MM.1S (cell line): ENCODE data around the gene PRR33.

Source experiments
- DNase-seq: peaks from one replicate; pipeline ENCODE4 v3.0.0-alpha.2; 2015
- H2AFZ ChIP-seq: fragments of 300-600 bp; sonication (generic); 2 replicates; pipeline ENCODE4 v1.6.0; 2016; ENCODE audit warnings: antibody characterized with exemption, low read length
- H3F3A ChIP-seq: fragments of 300-600 bp; sonication (generic); 2 replicates; pipeline ENCODE4 v1.6.1; 2016; ENCODE audit warnings: mild to moderate bottlenecking, antibody characterized with exemption, low read length, moderate library complexity, mixed read lengths; ENCODE audit not compliant: insufficient read depth
- H3K27ac ChIP-seq: fragments of 300-600 bp; sonication (generic); 2 replicates; pipeline ENCODE4 v1.5.1; 2016; ENCODE audit warnings: mild to moderate bottlenecking, low read length
- H3K27me3 ChIP-seq: fragments of 300-600 bp; sonication (generic); replicated peaks from 2 replicates; pipeline ENCODE4 v1.6.0; 2016; ENCODE audit warnings: low read length; ENCODE audit not compliant: insufficient read depth
- H3K36me3 ChIP-seq: fragments of 300-600 bp; sonication (generic); replicated peaks from 2 replicates; pipeline ENCODE4 v1.6.1; 2016; ENCODE audit warnings: mild to moderate bottlenecking, low read length, mixed read lengths; ENCODE audit not compliant: insufficient read depth
- H3K4me1 ChIP-seq: fragments of 300-600 bp; sonication (generic); 2 replicates; pipeline ENCODE4 v1.6.1; 2016; ENCODE audit warnings: low read length, mixed read lengths
- H3K4me2 ChIP-seq: fragments of 300-600 bp; sonication (generic); 2 replicates; pipeline ENCODE4 v1.6.0; 2016; ENCODE audit warnings: low read depth, low read length
- H3K4me3 ChIP-seq: fragments of 300-600 bp; sonication (generic); 2 replicates; pipeline ENCODE4 v1.5.1; 2016; ENCODE audit warnings: low read length, mixed read lengths
- H3K79me2 ChIP-seq: fragments of 300-600 bp; sonication (generic); 2 replicates; pipeline ENCODE4 v1.6.1; 2016; ENCODE audit warnings: mixed run types, low read length, mixed read lengths
- H3K9ac ChIP-seq: fragments of 300-600 bp; sonication (generic); 2 replicates; pipeline ENCODE4 v1.6.1; 2016; ENCODE audit warnings: low read length, mixed read lengths
- H3K9me2 ChIP-seq: fragments of 300-600 bp; sonication (generic); replicated peaks from 2 replicates; pipeline ENCODE4 v1.6.1; 2016; ENCODE audit warnings: mild to moderate bottlenecking, low read length, mixed read lengths; ENCODE audit not compliant: insufficient read depth
- H3K9me3 ChIP-seq: fragments of 300-600 bp; sonication (generic); replicated peaks from 2 replicates; pipeline ENCODE4 v1.6.1; 2016; ENCODE audit warnings: mild to moderate bottlenecking, low read length, mixed read lengths; ENCODE audit not compliant: insufficient read depth
- H4K20me1 ChIP-seq: fragments of 300-600 bp; sonication (generic); 2 replicates; pipeline ENCODE4 v1.6.1; 2016; ENCODE audit warnings: mild to moderate bottlenecking, low read length, moderate library complexity, mixed read lengths; ENCODE audit not compliant: insufficient read depth
- EZH2 ChIP-seq: fragments of 300-600 bp; sonication (generic); optimal IDR thresholded peaks from 2 replicates; pipeline ENCODE3; 2017; ENCODE audit warnings: low read depth, mild to moderate bottlenecking, antibody characterized with exemption, low read length, mixed read lengths
- EZH2phosphoT487 ChIP-seq: fragments of 300-600 bp; sonication (generic); IDR thresholded peaks from 2 replicates; pipeline ENCODE4 v1.6.1; 2018; ENCODE audit warnings: antibody characterized with exemption, low read length
- TF ChIP-seq, protein P1 (sequence below): fragments of 300-600 bp; sonication (generic); IDR thresholded peaks from 2 replicates; pipeline ENCODE4 v1.5.1; 2016; ENCODE audit warnings: antibody characterized with exemption, low read length, mixed read lengths

Gene PRR33

DNA sequence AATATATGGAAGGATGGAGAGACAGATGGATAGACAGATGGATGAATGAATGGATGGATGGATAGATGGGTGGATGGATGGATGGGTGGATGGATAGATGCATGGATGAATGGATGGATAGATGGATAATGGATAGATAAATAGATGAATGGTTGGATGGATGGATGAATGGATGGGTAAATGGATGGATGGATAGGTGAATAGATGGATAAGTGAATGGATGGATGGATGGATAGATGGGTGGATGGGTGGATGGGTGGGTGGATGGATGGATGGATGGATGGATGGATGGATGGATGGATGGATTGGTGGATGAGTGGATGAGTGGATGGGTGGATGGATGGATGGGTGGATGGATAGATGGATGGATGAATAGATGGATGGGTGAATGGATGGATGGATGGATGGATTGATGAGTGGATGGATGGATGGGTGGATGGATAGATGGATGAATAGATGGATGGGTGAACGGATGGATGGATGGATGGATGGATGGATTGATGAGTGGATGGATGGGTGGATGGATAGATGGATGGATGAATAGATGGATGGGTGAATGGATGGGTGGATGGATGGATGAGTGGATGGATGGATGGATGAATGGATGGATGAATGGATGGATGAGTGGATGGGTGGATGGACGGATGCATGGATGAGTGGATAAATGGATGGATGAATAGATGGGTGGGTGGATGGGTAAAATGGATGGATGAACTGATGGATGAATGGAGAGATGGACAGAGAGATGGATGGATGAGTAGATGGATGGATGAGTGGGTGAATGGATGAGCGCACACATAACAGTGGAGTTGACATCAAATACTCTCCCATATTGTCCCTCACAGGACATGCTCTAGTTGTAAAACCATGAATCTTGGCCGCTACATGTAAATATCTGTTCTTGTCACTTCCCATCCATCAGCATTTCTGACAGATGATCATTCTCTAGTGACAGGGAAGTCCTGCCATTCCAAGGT, 30.0 kb downstream of the PRR33 start:
- Histone ChIP-seq H3K9me2 (no peaks in the 10 kb centered on the region), H3F3A (no peaks in the 10 kb centered on the region), H3K27ac (no peak overlapping the region), H3K4me3 (no peak overlapping the region), H3K9ac (no peak overlapping the region), H4K20me1 (no peaks in the 10 kb centered on the region; the same call in 1 of the 2 replicates), H3K36me3 (no peaks in the 10 kb centered on the region), H3K27me3 (no peaks in the 10 kb centered on the region; the same call in 1 of the 2 replicates), H3K9me3 (no peaks in the 10 kb centered on the region), H2AFZ (no peak overlapping the region), H3K4me1 (no peaks in the 10 kb centered on the region), H3K4me2 (no peak overlapping the region), H3K79me2 (peaks cover 44% of the 10 kb centered on the region)
- DNase-seq, result no peak
- TF ChIP-seq EZH2 (no peak), EZH2phosphoT487 (no peak)
- TF ChIP-seq, protein P1, sequence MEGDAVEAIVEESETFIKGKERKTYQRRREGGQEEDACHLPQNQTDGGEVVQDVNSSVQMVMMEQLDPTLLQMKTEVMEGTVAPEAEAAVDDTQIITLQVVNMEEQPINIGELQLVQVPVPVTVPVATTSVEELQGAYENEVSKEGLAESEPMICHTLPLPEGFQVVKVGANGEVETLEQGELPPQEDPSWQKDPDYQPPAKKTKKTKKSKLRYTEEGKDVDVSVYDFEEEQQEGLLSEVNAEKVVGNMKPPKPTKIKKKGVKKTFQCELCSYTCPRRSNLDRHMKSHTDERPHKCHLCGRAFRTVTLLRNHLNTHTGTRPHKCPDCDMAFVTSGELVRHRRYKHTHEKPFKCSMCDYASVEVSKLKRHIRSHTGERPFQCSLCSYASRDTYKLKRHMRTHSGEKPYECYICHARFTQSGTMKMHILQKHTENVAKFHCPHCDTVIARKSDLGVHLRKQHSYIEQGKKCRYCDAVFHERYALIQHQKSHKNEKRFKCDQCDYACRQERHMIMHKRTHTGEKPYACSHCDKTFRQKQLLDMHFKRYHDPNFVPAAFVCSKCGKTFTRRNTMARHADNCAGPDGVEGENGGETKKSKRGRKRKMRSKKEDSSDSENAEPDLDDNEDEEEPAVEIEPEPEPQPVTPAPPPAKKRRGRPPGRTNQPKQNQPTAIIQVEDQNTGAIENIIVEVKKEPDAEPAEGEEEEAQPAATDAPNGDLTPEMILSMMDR, result no peak

- no peak overlapping the region for H3K9ac ChIP-seq
- H3K9me2 ChIP-seq, result no peaks in the 10 kb centered on the region
- peaks cover 3% of the 10 kb centered on the region; the same call in 1 of the 2 replicates for H3K4me1 ChIP-seq
- no peaks in the 10 kb centered on the region for H3K36me3 ChIP-seq
- no peaks in the 10 kb centered on the region for H3K9me3 ChIP-seq
- DNase-seq, result no peak
- no peaks in the 10 kb centered on the region for H3F3A ChIP-seq
- TF ChIP-seq EZH2phosphoT487 (no peak), EZH2 (no peak)
- TF ChIP-seq, protein P1, result no peak
- no peaks in the 10 kb centered on the region; the same call in 1 of the 2 replicates for H4K20me1 ChIP-seq
- no peak overlapping the region for H2AFZ ChIP-seq
- H3K27ac ChIP-seq, result no peak overlapping the region
- no peak overlapping the region for H3K4me3 ChIP-seq
- H3K4me2 ChIP-seq, result no peak overlapping the region
- peaks cover 60% of the 10 kb centered on the region for H3K79me2 ChIP-seq
- H3K27me3 ChIP-seq, result no peaks in the 10 kb centered on the region; the same call in 1 of the 2 replicates
These were observed 31.6 kb downstream of the PRR33 start for GRCh38 chr11:1860108-1860507.

- Histone ChIP-seq H3F3A (no peaks in the 10 kb centered on the region), H2AFZ (no peak overlapping the region), H3K36me3 (no peaks in the 10 kb centered on the region), H3K4me2 (no peak overlapping the region), H3K4me3 (no peak overlapping the region), H3K79me2 (peaks cover 71% of the 10 kb centered on the region), H4K20me1 (no peaks in the 10 kb centered on the region; the same call in 1 of the 2 replicates), H3K9me2 (no peaks in the 10 kb centered on the region), H3K27ac (no peak overlapping the region), H3K27me3 (no peaks in the 10 kb centered on the region; the same call in 1 of the 2 replicates), H3K4me1 (peaks cover 11% of the 10 kb centered on the region), H3K9ac (no peak overlapping the region), H3K9me3 (no peaks in the 10 kb centered on the region)
- TF ChIP-seq, protein P1, result no peak
- no peak for TF ChIP-seq EZH2phosphoT487
- no peak for TF ChIP-seq EZH2
- no peak for DNase-seq
These were observed 32.7 kb downstream of the PRR33 start for GRCh38 chr11:1859004-1859403.
